Measurements from ENCODE around the gene COMMD9.

Gene COMMD9

DNA sequence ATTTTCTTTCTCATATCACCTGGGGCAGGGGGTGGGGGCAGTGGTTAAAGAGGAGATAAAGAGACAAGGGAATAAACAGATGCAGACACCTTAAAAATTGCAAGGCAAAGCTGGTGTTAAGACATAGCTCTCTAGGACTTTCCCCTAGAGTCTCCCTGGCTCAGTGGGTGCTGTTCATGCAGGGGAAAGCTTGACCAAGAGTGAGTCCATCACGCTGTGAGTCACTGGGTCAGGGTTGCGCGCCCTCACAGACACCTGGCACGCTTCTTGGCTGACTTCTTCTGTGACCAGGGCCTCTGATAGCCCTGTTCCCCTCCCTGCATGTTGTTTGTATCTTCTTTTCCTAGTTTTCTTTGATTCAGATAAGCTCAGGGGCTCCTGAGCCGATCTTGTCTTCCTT lies 31.9 kb downstream of the COMMD9 start:
- Histone ChIP-seq H3F3A (ENCODE audit: low read depth) (no peaks in the 10 kb centered on the region), H3K4me3 (ENCODE audit: low read length, poor library complexity, severe bottlenecking) (no peak overlapping the region), H3K4me1 (ENCODE audit: insufficient read depth, low read length, poor library complexity, severe bottlenecking) (no peaks in the 10 kb centered on the region), H3K4me2 (ENCODE audit: low read depth, low read length, poor library complexity, severe bottlenecking) (no peak overlapping the region), H3K9me3 (ENCODE audit: insufficient read depth, low read depth, low read length) (no peaks in the 10 kb centered on the region), H3K9ac (ENCODE audit: low read depth, low read length, poor library complexity, severe bottlenecking) (no peak overlapping the region), H3K36me3 (ENCODE audit: insufficient read depth, low read length) (no peaks in the 10 kb centered on the region), H2AFZ (ENCODE audit: low read length) (no peak overlapping the region), H3K27me3 (ENCODE audit: insufficient read depth, low read length, poor library complexity, severe bottlenecking) (no peaks in the 10 kb centered on the region), H3K9me2 (replicated peaks; ENCODE audit: low read depth, low read length) (no peaks in the 10 kb centered on the region), H4K20me1 (ENCODE audit: insufficient read depth, low read length, poor library complexity, severe bottlenecking) (no peaks in the 10 kb centered on the region), H3K79me2 (ENCODE audit: insufficient read depth, low read length) (no peaks in the 10 kb centered on the region)
- TF ChIP-seq EZH2phosphoT487 (IDR thresholded peaks at IDR 0.05; ENCODE audit: borderline replicate concordance): no peak
- TF ChIP-seq, protein P1, sequence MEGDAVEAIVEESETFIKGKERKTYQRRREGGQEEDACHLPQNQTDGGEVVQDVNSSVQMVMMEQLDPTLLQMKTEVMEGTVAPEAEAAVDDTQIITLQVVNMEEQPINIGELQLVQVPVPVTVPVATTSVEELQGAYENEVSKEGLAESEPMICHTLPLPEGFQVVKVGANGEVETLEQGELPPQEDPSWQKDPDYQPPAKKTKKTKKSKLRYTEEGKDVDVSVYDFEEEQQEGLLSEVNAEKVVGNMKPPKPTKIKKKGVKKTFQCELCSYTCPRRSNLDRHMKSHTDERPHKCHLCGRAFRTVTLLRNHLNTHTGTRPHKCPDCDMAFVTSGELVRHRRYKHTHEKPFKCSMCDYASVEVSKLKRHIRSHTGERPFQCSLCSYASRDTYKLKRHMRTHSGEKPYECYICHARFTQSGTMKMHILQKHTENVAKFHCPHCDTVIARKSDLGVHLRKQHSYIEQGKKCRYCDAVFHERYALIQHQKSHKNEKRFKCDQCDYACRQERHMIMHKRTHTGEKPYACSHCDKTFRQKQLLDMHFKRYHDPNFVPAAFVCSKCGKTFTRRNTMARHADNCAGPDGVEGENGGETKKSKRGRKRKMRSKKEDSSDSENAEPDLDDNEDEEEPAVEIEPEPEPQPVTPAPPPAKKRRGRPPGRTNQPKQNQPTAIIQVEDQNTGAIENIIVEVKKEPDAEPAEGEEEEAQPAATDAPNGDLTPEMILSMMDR (conservative IDR thresholded peaks at IDR 0.05; ENCODE audit: low read length): no peak

DNA sequence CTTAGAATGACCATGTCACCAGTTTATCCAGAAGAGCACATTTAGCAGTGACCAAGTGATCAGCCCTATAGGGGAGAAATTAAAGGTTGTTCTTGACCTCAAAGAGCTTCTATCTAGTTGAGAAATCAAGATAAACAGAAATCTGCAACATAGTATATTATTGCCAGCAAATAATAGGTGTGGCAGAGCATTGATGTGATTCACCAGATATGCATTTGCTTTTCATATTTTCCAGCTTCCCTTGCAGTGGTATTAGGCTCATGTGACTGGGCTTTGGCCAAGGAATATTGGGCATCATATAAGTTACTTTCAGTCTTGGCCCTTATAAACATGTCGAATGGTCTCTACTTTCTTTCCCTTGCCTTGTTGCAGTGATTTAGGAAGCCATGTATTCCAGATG lies 34.5 kb downstream of the COMMD9 start:
- no peaks in the 10 kb centered on the region for H4K20me1 ChIP-seq (ENCODE audit: insufficient read depth, low read length, poor library complexity, severe bottlenecking)
- no peaks in the 10 kb centered on the region for H3K27me3 ChIP-seq (ENCODE audit: insufficient read depth, low read length, poor library complexity, severe bottlenecking)
- H3K36me3 ChIP-seq (ENCODE audit: insufficient read depth, low read length): no peaks in the 10 kb centered on the region
- no peaks in the 10 kb centered on the region for H3K9me2 ChIP-seq (replicated peaks; ENCODE audit: low read depth, low read length)
- no peaks in the 10 kb centered on the region for H3K4me1 ChIP-seq (ENCODE audit: insufficient read depth, low read length, poor library complexity, severe bottlenecking)
- no peak overlapping the region for H2AFZ ChIP-seq (ENCODE audit: low read length)
- no peaks in the 10 kb centered on the region for H3K79me2 ChIP-seq (ENCODE audit: insufficient read depth, low read length)
- no peak overlapping the region for H3K4me3 ChIP-seq (ENCODE audit: low read length, poor library complexity, severe bottlenecking)
- TF ChIP-seq, protein P1 (conservative IDR thresholded peaks at IDR 0.05; ENCODE audit: low read length): no peak
- TF ChIP-seq EZH2phosphoT487 (IDR thresholded peaks at IDR 0.05; ENCODE audit: borderline replicate concordance): no peak
- H3K9ac ChIP-seq (ENCODE audit: low read depth, low read length, poor library complexity, severe bottlenecking): no peak overlapping the region
- no peaks in the 10 kb centered on the region for H3F3A ChIP-seq (ENCODE audit: low read depth)
- no peak overlapping the region for H3K4me2 ChIP-seq (ENCODE audit: low read depth, low read length, poor library complexity, severe bottlenecking)
- no peaks in the 10 kb centered on the region for H3K9me3 ChIP-seq (ENCODE audit: insufficient read depth, low read depth, low read length)

DNA sequence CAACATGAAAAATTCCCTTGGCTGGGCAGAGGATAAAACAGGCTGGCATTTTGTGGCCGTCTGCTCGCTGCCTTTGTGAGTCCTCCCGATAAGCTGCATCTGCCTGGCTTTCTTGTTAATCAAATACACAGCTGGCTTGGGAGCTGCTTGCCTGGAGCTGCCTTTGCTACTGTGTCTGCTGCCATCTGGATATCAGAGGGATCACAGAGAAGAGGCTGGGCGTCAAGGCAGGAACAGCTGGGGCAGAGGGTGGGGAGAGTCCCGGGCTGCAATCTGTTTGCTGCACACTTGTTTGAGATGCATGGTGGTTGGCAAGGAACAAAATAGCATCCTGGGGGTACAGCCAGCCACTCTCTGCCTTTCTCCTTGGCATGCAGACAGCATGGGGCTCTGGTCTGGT lies 36.0 kb downstream of the COMMD9 start:
- no peak overlapping the region for H3K9ac ChIP-seq (ENCODE audit: low read depth, low read length, poor library complexity, severe bottlenecking)

More for the DNA sequence above, 36.0 kb downstream of the COMMD9 start:
- no peak overlapping the region for H3K4me2 ChIP-seq (ENCODE audit: low read depth, low read length, poor library complexity, severe bottlenecking)
- no peaks in the 10 kb centered on the region for H3K79me2 ChIP-seq (ENCODE audit: insufficient read depth, low read length)
- no peak overlapping the region for H2AFZ ChIP-seq (ENCODE audit: low read length)
- no peaks in the 10 kb centered on the region for H3K27me3 ChIP-seq (ENCODE audit: insufficient read depth, low read length, poor library complexity, severe bottlenecking)
- no peaks in the 10 kb centered on the region for H3K9me2 ChIP-seq (replicated peaks; ENCODE audit: low read depth, low read length)
- no peaks in the 10 kb centered on the region for H3K4me1 ChIP-seq (ENCODE audit: insufficient read depth, low read length, poor library complexity, severe bottlenecking)
- no peak overlapping the region for H3K4me3 ChIP-seq (ENCODE audit: low read length, poor library complexity, severe bottlenecking)
- H3K9me3 ChIP-seq (ENCODE audit: insufficient read depth, low read depth, low read length): no peaks in the 10 kb centered on the region
- no peaks in the 10 kb centered on the region for H3F3A ChIP-seq (ENCODE audit: low read depth)
- H3K36me3 ChIP-seq (ENCODE audit: insufficient read depth, low read length): no peaks in the 10 kb centered on the region
- no peaks in the 10 kb centered on the region for H4K20me1 ChIP-seq (ENCODE audit: insufficient read depth, low read length, poor library complexity, severe bottlenecking)
- no peak for TF ChIP-seq EZH2phosphoT487 (IDR thresholded peaks at IDR 0.05; ENCODE audit: borderline replicate concordance)
- TF ChIP-seq, protein P1 (conservative IDR thresholded peaks at IDR 0.05; ENCODE audit: low read length): no peak
